Measurements from ENCODE around the gene PITRM1. TPM values are rescaled to one million over a fixed set of nuclear protein-coding genes. Genes with fewer than 3 reads are reported as not detected.
"Not testable (repeated sequence)": the region's sequence is repeated elsewhere in the genome, so short reads cannot be mapped to it uniquely, and the experiment has no call there.

Gene PITRM1, protein sequence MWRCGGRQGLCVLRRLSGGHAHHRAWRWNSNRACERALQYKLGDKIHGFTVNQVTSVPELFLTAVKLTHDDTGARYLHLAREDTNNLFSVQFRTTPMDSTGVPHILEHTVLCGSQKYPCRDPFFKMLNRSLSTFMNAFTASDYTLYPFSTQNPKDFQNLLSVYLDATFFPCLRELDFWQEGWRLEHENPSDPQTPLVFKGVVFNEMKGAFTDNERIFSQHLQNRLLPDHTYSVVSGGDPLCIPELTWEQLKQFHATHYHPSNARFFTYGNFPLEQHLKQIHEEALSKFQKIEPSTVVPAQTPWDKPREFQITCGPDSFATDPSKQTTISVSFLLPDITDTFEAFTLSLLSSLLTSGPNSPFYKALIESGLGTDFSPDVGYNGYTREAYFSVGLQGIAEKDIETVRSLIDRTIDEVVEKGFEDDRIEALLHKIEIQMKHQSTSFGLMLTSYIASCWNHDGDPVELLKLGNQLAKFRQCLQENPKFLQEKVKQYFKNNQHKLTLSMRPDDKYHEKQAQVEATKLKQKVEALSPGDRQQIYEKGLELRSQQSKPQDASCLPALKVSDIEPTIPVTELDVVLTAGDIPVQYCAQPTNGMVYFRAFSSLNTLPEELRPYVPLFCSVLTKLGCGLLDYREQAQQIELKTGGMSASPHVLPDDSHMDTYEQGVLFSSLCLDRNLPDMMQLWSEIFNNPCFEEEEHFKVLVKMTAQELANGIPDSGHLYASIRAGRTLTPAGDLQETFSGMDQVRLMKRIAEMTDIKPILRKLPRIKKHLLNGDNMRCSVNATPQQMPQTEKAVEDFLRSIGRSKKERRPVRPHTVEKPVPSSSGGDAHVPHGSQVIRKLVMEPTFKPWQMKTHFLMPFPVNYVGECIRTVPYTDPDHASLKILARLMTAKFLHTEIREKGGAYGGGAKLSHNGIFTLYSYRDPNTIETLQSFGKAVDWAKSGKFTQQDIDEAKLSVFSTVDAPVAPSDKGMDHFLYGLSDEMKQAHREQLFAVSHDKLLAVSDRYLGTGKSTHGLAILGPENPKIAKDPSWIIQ
- total RNA-seq = 84.6 and 88.3 TPM in 2 replicates

DNA sequence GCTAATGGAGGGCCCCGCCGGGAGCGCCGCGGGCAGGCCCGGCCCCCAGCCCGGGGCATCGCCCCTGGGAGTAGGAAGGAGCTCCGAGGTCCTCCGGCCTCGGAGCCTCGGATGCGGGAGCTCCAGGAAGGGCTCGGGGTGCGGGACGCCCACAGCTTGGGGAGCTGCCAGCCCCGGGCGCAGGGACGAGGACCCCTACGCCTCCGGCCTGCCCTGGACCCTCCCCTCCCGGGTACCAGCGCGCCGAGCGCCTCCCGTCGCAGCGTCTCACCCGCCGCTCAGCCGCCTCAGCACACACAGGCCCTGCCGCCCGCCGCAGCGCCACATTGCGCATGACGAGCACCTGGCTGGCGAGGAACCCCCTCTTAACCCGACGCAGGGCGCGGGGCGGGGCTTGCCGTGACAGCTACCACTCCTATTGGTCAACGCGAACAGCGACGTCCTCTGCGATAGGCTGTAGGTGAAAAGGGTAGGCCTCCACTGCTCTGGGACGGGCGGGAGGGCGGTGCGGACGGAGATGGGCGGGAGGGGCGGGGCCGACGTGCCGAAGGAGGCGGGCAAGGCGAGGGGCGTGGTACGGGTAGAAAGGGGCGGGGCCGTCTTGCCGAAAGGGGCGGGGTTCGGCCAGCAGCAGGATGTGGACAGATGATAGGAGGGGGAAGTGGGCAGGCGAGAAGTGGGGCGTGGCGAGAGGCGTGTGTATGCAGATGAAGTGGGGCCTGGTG, at the start of gene PITRM1:
Gene PITRM1, minus strand, starts transcription at position 337 of the 725 bp plus-strand sequence. Its CDS starts 10 bp downstream, at position 327.
- TF ChIP-seq, protein P1, sequence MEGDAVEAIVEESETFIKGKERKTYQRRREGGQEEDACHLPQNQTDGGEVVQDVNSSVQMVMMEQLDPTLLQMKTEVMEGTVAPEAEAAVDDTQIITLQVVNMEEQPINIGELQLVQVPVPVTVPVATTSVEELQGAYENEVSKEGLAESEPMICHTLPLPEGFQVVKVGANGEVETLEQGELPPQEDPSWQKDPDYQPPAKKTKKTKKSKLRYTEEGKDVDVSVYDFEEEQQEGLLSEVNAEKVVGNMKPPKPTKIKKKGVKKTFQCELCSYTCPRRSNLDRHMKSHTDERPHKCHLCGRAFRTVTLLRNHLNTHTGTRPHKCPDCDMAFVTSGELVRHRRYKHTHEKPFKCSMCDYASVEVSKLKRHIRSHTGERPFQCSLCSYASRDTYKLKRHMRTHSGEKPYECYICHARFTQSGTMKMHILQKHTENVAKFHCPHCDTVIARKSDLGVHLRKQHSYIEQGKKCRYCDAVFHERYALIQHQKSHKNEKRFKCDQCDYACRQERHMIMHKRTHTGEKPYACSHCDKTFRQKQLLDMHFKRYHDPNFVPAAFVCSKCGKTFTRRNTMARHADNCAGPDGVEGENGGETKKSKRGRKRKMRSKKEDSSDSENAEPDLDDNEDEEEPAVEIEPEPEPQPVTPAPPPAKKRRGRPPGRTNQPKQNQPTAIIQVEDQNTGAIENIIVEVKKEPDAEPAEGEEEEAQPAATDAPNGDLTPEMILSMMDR (IDR thresholded peaks at IDR 0.05; ENCODE audit: insufficient read depth, low read depth, low read length) = no peak
- H3K4me3 ChIP-seq (ENCODE audit: low read depth, low read length) = peak within 1 kb of the TSS; percentile 88
- peak; percentile 99 for DNase-seq (ENCODE audit: low read depth)

DNA sequence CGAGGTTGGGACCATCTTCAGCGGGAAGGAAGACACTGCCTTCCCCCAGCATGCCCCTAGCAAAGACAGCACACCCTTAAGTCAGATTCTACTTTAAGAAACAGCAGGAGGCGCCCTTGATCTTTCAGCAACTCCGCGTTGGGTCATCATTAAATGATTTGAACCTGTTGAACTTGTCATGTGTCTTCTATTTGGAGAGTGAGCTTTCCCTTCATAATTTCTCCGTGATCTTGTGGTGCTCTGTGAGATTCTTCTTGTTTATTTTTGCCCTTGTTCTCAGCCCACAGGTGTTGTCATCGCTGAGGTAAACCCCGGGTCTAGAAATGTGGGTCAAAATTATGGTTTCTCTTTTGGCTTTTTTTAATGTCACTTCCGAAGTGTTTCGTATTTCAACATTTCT, 49.5 kb upstream of the PITRM1 start:
- TF ChIP-seq, protein P1 (IDR thresholded peaks at IDR 0.05; ENCODE audit: insufficient read depth, low read depth, low read length) = no peak
- H3K4me3 ChIP-seq (ENCODE audit: low read depth, low read length) = no peak overlapping the region
- peak; percentile 35 for DNase-seq (ENCODE audit: low read depth)

DNA sequence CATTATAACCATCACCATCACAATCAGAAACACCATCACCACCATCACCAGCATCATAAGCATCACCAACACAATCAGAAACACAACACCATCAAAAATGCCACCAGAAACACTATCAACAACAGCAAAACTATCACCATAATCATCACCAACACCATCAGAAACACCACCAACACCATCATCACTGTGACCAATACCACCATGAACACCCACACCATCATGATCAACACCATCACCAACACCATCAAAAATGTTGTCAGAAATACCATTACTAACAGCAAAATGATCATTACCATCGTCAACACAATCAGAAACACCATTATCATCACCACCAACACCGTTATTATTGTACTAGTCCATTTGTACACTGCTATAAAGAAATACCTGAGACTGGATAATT, 49.0 kb upstream of the PITRM1 start:
- not testable (repeated sequence) for DNase-seq (ENCODE audit: low read depth); H3K4me3 ChIP-seq (ENCODE audit: low read depth, low read length)

DNA sequence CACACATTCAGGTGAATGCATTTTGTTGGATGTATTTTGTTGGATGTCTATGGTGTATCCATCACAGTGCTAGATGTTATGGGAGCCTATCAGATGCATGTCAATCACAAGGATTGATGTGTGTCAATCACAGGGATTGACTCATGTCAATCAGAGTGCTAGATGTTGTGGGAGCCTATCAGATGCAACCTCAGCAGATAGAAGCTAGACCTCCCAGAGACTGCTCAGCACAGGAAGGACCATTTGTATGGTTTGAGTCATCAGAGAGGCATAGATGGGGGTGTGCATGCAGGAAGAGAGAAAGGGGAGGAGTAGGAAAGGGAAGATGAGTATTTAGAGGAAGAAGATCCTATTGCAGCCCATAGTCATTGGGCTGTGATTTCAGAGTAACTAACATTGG, 48.3 kb upstream of the PITRM1 start:
- H3K4me3 ChIP-seq (ENCODE audit: low read depth, low read length) = no peak overlapping the region
- TF ChIP-seq, protein P1 (IDR thresholded peaks at IDR 0.05; ENCODE audit: insufficient read depth, low read depth, low read length) = no peak
- DNase-seq (ENCODE audit: low read depth) = no peak

DNA sequence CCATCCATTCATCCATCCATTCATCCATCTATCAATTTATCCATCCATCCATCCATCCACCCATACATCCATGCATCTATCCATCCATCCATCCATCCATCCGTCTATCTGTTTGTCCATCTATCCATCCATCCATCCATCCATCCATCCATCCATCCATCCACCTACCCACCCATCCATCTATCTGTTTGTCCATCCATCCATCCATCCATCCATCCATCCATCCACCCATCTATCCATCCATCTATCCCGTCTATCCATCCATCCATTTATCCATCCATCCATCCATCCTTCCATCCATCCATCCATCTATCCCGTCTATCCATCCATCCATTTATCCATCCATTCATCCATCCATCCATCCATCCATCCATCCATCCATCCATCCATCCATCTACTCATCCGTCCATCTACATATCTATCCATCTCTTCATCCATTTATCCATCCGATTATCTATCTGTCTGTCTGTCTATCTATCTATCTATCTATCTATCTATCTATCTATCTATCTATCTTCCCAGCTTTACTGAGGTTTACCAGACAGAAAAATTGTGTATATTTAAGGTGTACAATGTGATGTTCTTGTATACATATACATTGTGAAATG, 46.5 kb upstream of the PITRM1 start:
- DNase-seq (ENCODE audit: low read depth); H3K4me3 ChIP-seq (ENCODE audit: low read depth, low read length): not testable (repeated sequence)

DNA sequence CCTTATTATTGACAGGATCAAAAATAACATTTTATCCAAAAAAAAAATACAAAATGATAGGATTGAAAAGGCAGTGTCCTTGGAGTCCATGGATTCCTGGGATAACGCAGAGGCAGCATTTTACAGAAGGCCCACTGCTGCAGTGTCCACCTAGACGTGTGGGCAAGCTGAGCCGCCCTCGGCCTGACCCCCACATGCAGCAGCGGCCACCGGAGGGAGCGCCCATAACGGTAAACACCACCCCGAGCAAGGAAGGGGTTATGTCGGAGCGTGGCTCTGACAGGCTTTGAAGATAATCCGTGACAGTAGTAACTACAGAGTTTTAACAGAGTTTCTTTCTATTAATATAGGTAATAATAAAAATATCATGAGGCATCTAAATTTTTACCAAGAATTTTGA, 45.3 kb upstream of the PITRM1 start:
- no peak overlapping the region for H3K4me3 ChIP-seq (ENCODE audit: low read depth, low read length)
- DNase-seq (ENCODE audit: low read depth) = no peak
- TF ChIP-seq, protein P1 (IDR thresholded peaks at IDR 0.05; ENCODE audit: insufficient read depth, low read depth, low read length) = no peak

DNA sequence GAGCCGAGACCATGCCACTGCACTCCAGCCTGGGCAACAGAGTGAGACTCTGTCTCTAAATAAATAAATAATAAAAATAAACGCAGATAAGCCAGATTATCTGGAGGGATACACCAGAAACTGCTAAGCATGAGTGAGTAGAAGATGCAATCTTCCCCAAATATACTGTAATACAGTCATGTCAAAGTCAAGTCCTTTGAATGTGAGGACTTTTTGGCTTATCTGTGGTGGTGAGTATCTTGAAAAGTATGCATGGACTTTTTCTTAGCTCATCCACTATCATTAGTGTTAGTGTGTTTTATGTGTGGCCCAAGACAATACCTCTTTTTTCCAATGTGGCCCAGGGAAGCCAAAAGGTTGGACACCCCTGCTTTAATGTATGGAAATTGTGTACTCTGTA, 44.7 kb upstream of the PITRM1 start:
- H3K4me3 ChIP-seq (ENCODE audit: low read depth, low read length) = no peak overlapping the region
- peak; percentile 72 for DNase-seq (ENCODE audit: low read depth)
- TF ChIP-seq, protein P1 (IDR thresholded peaks at IDR 0.05; ENCODE audit: insufficient read depth, low read depth, low read length) = no peak
